K562 (cell line): ENCODE measurements around the gene AUNIP. TPM values are rescaled to one million over a fixed set of nuclear protein-coding genes. Genes with fewer than 3 reads are reported as not detected.

Experiments used
- ATAC-seq: fragments of 200-7000 bp; cut with Tn5 transposase; 3 replicates; pipeline ENCODE4 v1.9.1; 2020; ENCODE audit warnings: moderate library complexity
- BruUV-seq: library from RNA; stranded (reverse); fragments of 400-500 nt; replicated peaks from 2 replicates; lab custom pipeline; 2021; lab: Mats Ljungman, UMichigan
- CTCF ChIA-PET: fragments of 300-600 bp; formaldehyde crosslinking; extraction: SDS; loops from one replicate; lab custom pipeline; 2021; ENCODE audit warnings: low intra/inter-chr PET ratio; lab: Yijun Ruan, JAX
- POLR2A ChIA-PET: fragments of 300-600, 350-650 bp; sonication (Branson Sonifier 250); formaldehyde crosslinking; extraction: SDS; loops from one replicate; lab custom pipeline; 2021; ENCODE audit warnings: antibody characterized with exemption, inconsistent platforms; lab: Yijun Ruan, JAX
- DNase-seq, 4 experiments: peaks; one replicate each; pipeline versions ENCODE4 v3.0.0 to v3.0.0-alpha.2; 2011 to 2018; ENCODE audit warnings: low spot score in 3 of 4, mixed read lengths in 3 of 4; ENCODE audit errors: extremely low read depth in 1 of 4
- FAIRE-seq: peaks from 2 replicates; lab custom pipeline; 2011; peaks lifted over from hg19 to GRCh38; lab: Jason Lieb, UNC
- H2AFZ ChIP-seq: 2 replicates; pipeline ENCODE4 v1.6.0; 2011; ENCODE audit warnings: low read depth, low read length, control low read depth, inconsistent platforms
- H3K27ac ChIP-seq: fragments of 200-600 bp; 3 replicates; pipeline ENCODE4 v1.8.0; 2011; ENCODE audit warnings: low read depth, mild to moderate bottlenecking, control low read depth, inconsistent platforms, low read length, moderate library complexity, mixed read lengths; ENCODE audit errors: extremely low read depth
- H3K27me3 ChIP-seq, 2 experiments: fragments of 300-600 bp in 1 of 2; 2 replicates in 1 of 2; 3 replicates in 1 of 2; pipeline versions ENCODE4 v1.6.0 to v1.8.0; 2011; ENCODE audit warnings: inconsistent platforms in 2 of 2, low read length in 2 of 2, mild to moderate bottlenecking in 1 of 2, mixed read lengths in 1 of 2, moderate library complexity in 1 of 2; ENCODE audit not compliant: control insufficient read depth in 2 of 2, insufficient read depth in 2 of 2
- H3K36me3 ChIP-seq: fragments of 300-600 bp; 3 replicates; pipeline ENCODE4 v1.8.0; 2011; ENCODE audit warnings: mild to moderate bottlenecking, low read length, inconsistent platforms; ENCODE audit not compliant: control insufficient read depth, insufficient read depth
- H3K4me1 ChIP-seq, 2 experiments: fragments of 200-600 bp in 1 of 2; replicated peaks in 1 of 2; 2 replicates in 1 of 2; 3 replicates in 1 of 2; pipeline versions ENCODE4 v1.5.1 to v1.8.0; 2011; ENCODE audit warnings: inconsistent platforms in 2 of 2, low read length in 2 of 2, mild to moderate bottlenecking in 1 of 2, mixed read lengths in 1 of 2, moderate library complexity in 1 of 2; ENCODE audit not compliant: control insufficient read depth in 2 of 2, insufficient read depth in 2 of 2
- H3K4me2 ChIP-seq: 2 replicates; pipeline ENCODE4 v1.6.1; 2011; ENCODE audit warnings: low read length, control low read depth, inconsistent platforms, mixed read lengths; ENCODE audit not compliant: insufficient read depth
- H3K4me3 ChIP-seq: fragments of 200-600 bp; sonication (generic), shearing (Covaris generic); 2 replicates; pipeline ENCODE4 v1.5.1; 2016; ENCODE audit warnings: control low read depth, inconsistent platforms
- H3K79me2 ChIP-seq: fragments of 200-600 bp; 3 replicates; pipeline ENCODE4 v1.8.0; 2011; ENCODE audit warnings: low read length, inconsistent platforms; ENCODE audit not compliant: control insufficient read depth, insufficient read depth
- H3K9ac ChIP-seq, 2 experiments: 2 replicates each; pipeline versions ENCODE4 v1.6.0 to v1.6.1; 2011; ENCODE audit warnings: low read depth in 2 of 2, low read length in 2 of 2, control low read depth in 1 of 2, inconsistent platforms in 1 of 2, mild to moderate bottlenecking in 1 of 2, mixed read lengths in 1 of 2; ENCODE audit not compliant: insufficient read depth in 1 of 2
- H3K9me1 ChIP-seq: one replicate; pipeline ENCODE4 v1.6.0; 2011; ENCODE audit warnings: inconsistent platforms, mild to moderate bottlenecking, low read length, moderate library complexity; ENCODE audit not compliant: control insufficient read depth, insufficient read depth
- H3K9me3 ChIP-seq: replicated peaks from 2 replicates; pipeline ENCODE4 v1.5.1; 2011; ENCODE audit warnings: low read depth, low read length, inconsistent platforms; ENCODE audit not compliant: control insufficient read depth, insufficient read depth
- H4K20me1 ChIP-seq: replicated peaks from 2 replicates; pipeline ENCODE4 v1.6.1; 2011; ENCODE audit warnings: low read length, inconsistent platforms, mixed read lengths; ENCODE audit not compliant: control insufficient read depth, insufficient read depth
- ATF3 ChIP-seq, 2 experiments: fragments of 450-650 bp in 1 of 2; sonication (generic) in 1 of 2; formaldehyde crosslinking in 1 of 2; IDR thresholded peaks in 1 of 2; conservative IDR thresholded peaks in 1 of 2; 2 replicates each; pipeline versions ENCODE4 v1.6.1 to v1.8.1; 2016 to 2023; ENCODE audit warnings: mild to moderate bottlenecking in 2 of 2, moderate library complexity in 2 of 2, inconsistent platforms in 1 of 2, missing genetic modification reagents in 1 of 2
- COPS2 ChIP-seq: fragments of 450-650 bp; conservative IDR thresholded peaks from 2 replicates; pipeline ENCODE4 v1.6.1; 2016; ENCODE audit warnings: mild to moderate bottlenecking, moderate library complexity
- E2F4 ChIP-seq: sonication (generic); formaldehyde crosslinking; IDR thresholded peaks from 2 replicates; pipeline ENCODE4 v1.8.0; 2022; ENCODE audit warnings: mild to moderate bottlenecking, low read depth, missing genetic modification reagents
- ELK1 ChIP-seq: sonication (generic); formaldehyde crosslinking; IDR thresholded peaks from 2 replicates; pipeline ENCODE4 v1.8.1; 2022; ENCODE audit warnings: missing genetic modification reagents
- GATAD2A ChIP-seq: fragments of 450-650 bp; IDR thresholded peaks from 2 replicates; pipeline ENCODE4 v1.6.1; 2017
- GTF3C2 ChIP-seq: IDR thresholded peaks from 3 replicates; pipeline ENCODE4 v1.6.1; 2011; ENCODE audit warnings: borderline replicate concordance, mild to moderate bottlenecking, moderate library complexity; ENCODE audit not compliant: insufficient read length; ENCODE audit errors: extremely low read depth
- LARP7 ChIP-seq: fragments of 450-650 bp; IDR thresholded peaks from 2 replicates; pipeline ENCODE4 v1.6.1; 2016
- MXD1 ChIP-seq: fragments of 250-450 bp; sonication (Bioruptor Pico); IDR thresholded peaks from 2 replicates; pipeline ENCODE4 v1.8.0; 2021; ENCODE audit warnings: borderline replicate concordance, mild to moderate bottlenecking, moderate library complexity; ENCODE audit not compliant: poor library complexity, severe bottlenecking
- NCOA4 ChIP-seq: fragments of 450-650 bp; IDR thresholded peaks from 2 replicates; pipeline ENCODE4 v1.6.1; 2018; ENCODE audit warnings: mild to moderate bottlenecking; ENCODE audit not compliant: partially characterized antibody
- NELFE ChIP-seq: IDR thresholded peaks from 2 replicates; pipeline ENCODE4 v1.6.1; 2011; ENCODE audit warnings: mild to moderate bottlenecking; ENCODE audit not compliant: insufficient read depth, insufficient read length
- PRPF4 ChIP-seq: fragments of 200-400 bp; formaldehyde crosslinking; IDR thresholded peaks from one replicate; pipeline ENCODE4 v1.6.1; 2017; ENCODE audit warnings: low read length, low read depth, mild to moderate bottlenecking; ENCODE audit not compliant: insufficient read depth, poor library complexity, severe bottlenecking
- RBM22 ChIP-seq: fragments of 200-400 bp; formaldehyde crosslinking; IDR thresholded peaks from 2 replicates; pipeline ENCODE4 v1.6.1; 2018; ENCODE audit warnings: low read length, low read depth; ENCODE audit not compliant: poor library complexity, severe bottlenecking
- SMARCC2 ChIP-seq: fragments of 450-650 bp; IDR thresholded peaks from 2 replicates; pipeline ENCODE4 v1.6.1; 2017; ENCODE audit warnings: antibody characterized with exemption, moderate library complexity, mild to moderate bottlenecking, low read depth
- ZNF717 ChIP-seq: fragments of 250-450 bp; sonication (Bioruptor Pico); IDR thresholded peaks from 2 replicates; pipeline ENCODE4 v1.5.0; 2021
- WGBS: fragments of 100-300 bp; shearing (Covaris generic); methylation state at CpG from one replicate; pipeline ENCODE4 v1.1.6; 2016; ENCODE audit warnings: low coverage, mixed read lengths; ENCODE audit not compliant: insufficient coverage; ENCODE audit errors: missing lambda C conversion rate; 5-methylcytosine and 5-hydroxymethylcytosine counted together
- in situ Hi-C: fragments of 300-500 bp; cut with MboI; formaldehyde crosslinking; loops from 4 replicates; pipeline ENCODE4 v1.15.0; 2018; ENCODE audit warnings: inconsistent platforms, mixed read lengths
- intact Hi-C: fragments of 100-400 bp; cut with micrococcal nuclease; formaldehyde crosslinking; loops from 2 replicates; pipeline ENCODE4 v1.14.2; 2022
- polyA plus RNA-seq, 8 experiments: library from polyadenylated mRNA; depleted of rRNA in 4 of 8; stranded (reverse) in 5 of 8; unstranded in 3 of 8; fragments of >200 nt; fragmentation: Nextera tagmentation in 2 of 8; fragmentation: Illumina TruSeq in 1 of 8; extraction: Ambion mirVana in 2 of 8; extraction: Trizol in 1 of 8; gene quantifications; 2 replicates each; pipeline versions ENCODE4 v1.2.1 to v1.2.3, GENCODE V29; 2011 to 2014; ENCODE audit warnings: inconsistent platforms in 1 of 8, missing spikeins in 1 of 8
- total RNA-seq, 7 experiments: library from RNA; depleted of rRNA in 6 of 7; stranded (reverse); fragments of >200 nt in 6 of 7; fragmentation: Illumina TruSeq in 2 of 7; extraction: Trizol in 2 of 7; gene quantifications; 2 replicates each; pipeline versions ENCODE4 v1.2.1 to v1.2.3, GENCODE V29; 2011 to 2021; ENCODE audit warnings: low replicate concordance in 1 of 7

Gene AUNIP
- total and polyA plus RNA-seq, 9 of the 15 experiments (the other 6 are each of a cell fraction or from before 2014, with no cell fraction given) = 12.1 to 53.8 (median 47.1) TPM

GRCh38 chr1:25804964-25805862 lies 54.0 kb downstream of the AUNIP start:
- H3K4me1 ChIP-seq = peaks cover 15 to 36% of the 10 kb centered on the region in 2 experiments; a peak in 4 of 5 replicates
- no peak for ATAC-seq
- H3K79me2 ChIP-seq = no peaks in the 10 kb centered on the region
- CTCF ChIA-PET = no interaction called here
- no peaks in the 10 kb centered on the region for H3K36me3 ChIP-seq
- intact Hi-C loops = no loop called here
- H3K27ac ChIP-seq = no peak overlapping the region
- no peaks in the 10 kb centered on the region for H3K9me3 ChIP-seq
- TF ChIP-seq E2F4 = no peak
- no peak for TF ChIP-seq ELK1 (CRISPR knock-in tag)
- no peak for TF ChIP-seq GTF3C2
- TF ChIP-seq ATF3 (IDR thresholded peaks at IDR 0.05) = no peak
- no peak for TF ChIP-seq ATF3 (CRISPR knock-in tag; conservative IDR thresholded peaks at IDR 0.05)
- TF ChIP-seq SMARCC2 = no peak
- no peak for TF ChIP-seq MXD1 (CRISPR knock-in tag)
- TF ChIP-seq NCOA4 = no peak
- TF ChIP-seq GATAD2A = no peak
- no peak for TF ChIP-seq LARP7
- no peak for TF ChIP-seq ZNF717
- no peak for TF ChIP-seq COPS2
- TF ChIP-seq RBM22 = no peak
- no peak for TF ChIP-seq NELFE
- no peak for TF ChIP-seq PRPF4
- TF ChIP-seq, all 486 proteins: peak for 0
- 0 out of 2 replicates have a peak, but pooled peaks cover 2% of the 10 kb centered on the region for H4K20me1 ChIP-seq
- no TSS peak for BruUV-seq
- POLR2A ChIA-PET = no interaction called here
- H3K9ac ChIP-seq = no peak overlapping the region
- in situ Hi-C loops = no loop called here
- no peak for FAIRE-seq
- no peak overlapping the region for H3K4me2 ChIP-seq
- no peak for DNase-seq
- H3K4me3 ChIP-seq = no peak overlapping the region
- H2AFZ ChIP-seq = no peak overlapping the region
- WGBS = 53% methylated on average over 15 of the region's 15 CpGs
- no peaks in the 10 kb centered on the region for H3K27me3 ChIP-seq
- no peaks in the 10 kb centered on the region for H3K9me1 ChIP-seq
